Body of pancreas (tissue), 4 donors: ENCODE measurements around the gene RD3L.

Source experiments
- CTCF ChIP-seq, 7 experiments: fragments of 450-650 bp in 4 of 7; fragments of 200-600 bp in 3 of 7; sonication (generic) in 3 of 7; IDR thresholded peaks; one replicate each; pipeline ENCODE4 v1.5.1; 2016 to 2019; ENCODE audit warnings: antibody characterized with exemption in 7 of 7
- POLR2A ChIP-seq, 3 donors: fragments of 450-650 bp; IDR thresholded peaks; one replicate each; pipeline ENCODE4 v1.6.1; 2016; ENCODE audit warnings: antibody characterized with exemption in 3 of 3, mild to moderate bottlenecking in 2 of 3

GRCh38 chr14:103961928-103962578, 19.7 kb upstream of the RD3L start:
- no peak for TF ChIP-seq CTCF (IDR thresholded peaks at IDR 0.05)
- no peak for TF ChIP-seq POLR2A (IDR thresholded peaks at IDR 0.05)
